ENCODE data around the gene SYT13. TPM values are rescaled to one million over a fixed set of nuclear protein-coding genes. Genes with fewer than 3 reads are reported as not detected.

Gene SYT13
- total and polyA plus RNA-seq, 12 donors: 0.51 to 7.7 (median 2.3) TPM

GRCh38 chr11:45262900-45263299, 23.2 kb downstream of the SYT13 start:
- ATAC-seq: no peak
- intact Hi-C loops (cut with DNase I): no loop called here
- H3K36me3 ChIP-seq: no peaks in the 10 kb centered on the region
- 71 to 75% methylated on average over 4 of the region's 4 CpGs for WGBS, 2 donors
- TF ChIP-seq CTCF (IDR thresholded peaks at IDR 0.05): no peak
- H3K27me3 ChIP-seq: peaks cover 0 to 60% (median 38%) of the 10 kb centered on the region in 7 donors
- H3K4me3 ChIP-seq: no peak overlapping the region
- H3K4me1 ChIP-seq: peaks cover 0 to 3% (median 0%) of the 10 kb centered on the region in 9 donors
- no peak for DNase-seq
- no peak overlapping the region for H3K27ac ChIP-seq
- H3K9me3 ChIP-seq: no peaks in the 10 kb centered on the region

- TF ChIP-seq CTCF (IDR thresholded peaks at IDR 0.05): no peak
- Histone ChIP-seq H3K27ac (no peak overlapping the region), H3K36me3 (no peaks in the 10 kb centered on the region), H3K4me3 (no peak overlapping the region), H3K4me1 (no peaks in the 10 kb centered on the region), H3K9me3 (no peaks in the 10 kb centered on the region), H3K27me3 (peaks cover 0 to 46% (median 34%) of the 10 kb centered on the region in 7 donors)
- intact Hi-C loops (cut with DNase I): loop anchor here in 1 of 10 donors (1.0 kb wide), 1 partner anchor 48 kb away; no protein-coding TSS in a partner anchor
- ATAC-seq: no peak
- no peak for DNase-seq
Measured at GRCh38 chr11:45260071-45260470, 26.1 kb downstream of the SYT13 start.

- 90 to 96% methylated on average over 3 of the region's 3 CpGs for WGBS, 2 donors
- Histone ChIP-seq H3K9me3 (no peaks in the 10 kb centered on the region), H3K27ac (no peak overlapping the region), H3K4me1 (no peaks in the 10 kb centered on the region), H3K36me3 (no peaks in the 10 kb centered on the region), H3K27me3 (peaks cover 0 to 41% (median 29%) of the 10 kb centered on the region in 7 donors), H3K4me3 (no peak overlapping the region)
- ATAC-seq (peak in 1 of 8 donors; percentile 37), DNase-seq (no peak)
- intact Hi-C loops (cut with DNase I): no loop called here
- TF ChIP-seq CTCF (IDR thresholded peaks at IDR 0.05): no peak
Measured at GRCh38 chr11:45259592-45259991, 26.5 kb downstream of the SYT13 start.

- WGBS, 2 donors: 52 to 55% methylated on average over 4 of the region's 4 CpGs
- H3K27ac ChIP-seq: no peak overlapping the region
- ATAC-seq: no peak
Measured at GRCh38 chr11:45258982-45259530, 27.1 kb downstream of the SYT13 start.

More at GRCh38 chr11:45258982-45259530, 27.1 kb downstream of the SYT13 start:
- Histone ChIP-seq H3K27me3 (peaks cover 0 to 41% (median 25%) of the 10 kb centered on the region in 7 donors), H3K9me3 (no peaks in the 10 kb centered on the region), H3K4me3 (no peak overlapping the region), H3K36me3 (no peaks in the 10 kb centered on the region), H3K4me1 (no peaks in the 10 kb centered on the region)
- intact Hi-C loops (cut with DNase I): no loop called here
- no peak for TF ChIP-seq CTCF (IDR thresholded peaks at IDR 0.05)
- no peak for DNase-seq
